CD8-positive, alpha-beta memory T cell (primary cell): Measurements from ENCODE around the gene ECHS1. TPM values are rescaled to one million over a fixed set of nuclear protein-coding genes. Genes with fewer than 3 reads are reported as not detected.
"Not testable (repeated sequence)": the region's sequence is repeated elsewhere in the genome, so short reads cannot be mapped to it uniquely, and the experiment has no call there.

Experiments used
- CTCF ChIA-PET: fragments of 350-600 bp; sonication (Branson Sonifier 250); formaldehyde crosslinking; loops from one replicate; lab custom pipeline; 2021; ENCODE audit warnings: antibody characterized with exemption; lab: Charles Lee
- POLR2A ChIA-PET: fragments of 350-600 bp; sonication (Branson Sonifier 250); formaldehyde crosslinking; loops from one replicate; lab custom pipeline; 2021; ENCODE audit warnings: antibody characterized with exemption; lab: Charles Lee
- DNase-seq, 5 donors: peaks; one replicate each; pipeline versions ENCODE4 v3.0.0 to v3.0.0-alpha.2; 2020 to 2022; ENCODE audit warnings: mixed read lengths in 1 of 5
- H3K27ac ChIP-seq: one replicate; pipeline ENCODE4 v1.7.0; 2013; ENCODE audit warnings: low read depth, mild to moderate bottlenecking, low read length, moderate library complexity
- H3K27me3 ChIP-seq: 2 replicates; pipeline ENCODE4 v1.7.0; 2013; ENCODE audit warnings: low read length, mild to moderate bottlenecking; ENCODE audit not compliant: insufficient read depth, poor library complexity, severe bottlenecking
- H3K36me3 ChIP-seq: 2 replicates; pipeline ENCODE4 v1.7.0; 2013; ENCODE audit warnings: mild to moderate bottlenecking, low read length, moderate library complexity; ENCODE audit not compliant: insufficient read depth
- H3K4me1 ChIP-seq: 2 replicates; pipeline ENCODE4 v1.7.0; 2013; ENCODE audit warnings: mild to moderate bottlenecking, low read length, moderate library complexity; ENCODE audit not compliant: insufficient read depth
- H3K4me3 ChIP-seq: 2 replicates; pipeline ENCODE4 v1.7.0; 2013; ENCODE audit warnings: mild to moderate bottlenecking, low read length
- H3K9me3 ChIP-seq: 2 replicates; pipeline ENCODE4 v1.7.0; 2013; ENCODE audit warnings: mild to moderate bottlenecking, low read length
- H3K27ac Mint-ChIP-seq, 8 donors: one replicate each; pipeline ENCODE4 v1.8.0; 2020 to 2021; ENCODE audit warnings: mixed read lengths in 8 of 8, mild to moderate bottlenecking in 6 of 8, inconsistent platforms in 3 of 8, moderate library complexity in 3 of 8
- H3K27me3 Mint-ChIP-seq, 2 donors: one replicate each; pipeline ENCODE4 v1.8.0; 2020 to 2021; ENCODE audit warnings: mixed read lengths in 2 of 2, mild to moderate bottlenecking in 1 of 2, moderate library complexity in 1 of 2
- H3K36me3 Mint-ChIP-seq, 3 donors: one replicate each; pipeline ENCODE4 v1.8.0; 2020 to 2021; ENCODE audit warnings: mixed read lengths in 3 of 3, inconsistent platforms in 1 of 3, mild to moderate bottlenecking in 1 of 3
- H3K4me1 Mint-ChIP-seq, 3 donors: one replicate each; pipeline ENCODE4 v1.8.0; 2020 to 2021; ENCODE audit warnings: mixed read lengths in 3 of 3, inconsistent platforms in 1 of 3, mild to moderate bottlenecking in 1 of 3
- H3K4me3 Mint-ChIP-seq, 7 donors: one replicate each; pipeline ENCODE4 v1.8.0; 2020 to 2021; ENCODE audit warnings: mixed read lengths in 7 of 7, mild to moderate bottlenecking in 6 of 7, moderate library complexity in 4 of 7, inconsistent platforms in 2 of 7
- H3K9me3 Mint-ChIP-seq, 5 donors: one replicate each; pipeline ENCODE4 v1.8.0; 2020 to 2022; ENCODE audit warnings: mixed read lengths in 5 of 5, mild to moderate bottlenecking in 3 of 5, moderate library complexity in 2 of 5, inconsistent platforms in 1 of 5
- polyA plus RNA-seq: library from polyadenylated mRNA; unstranded; fragments of 300-500 nt; fragmentation: Illumina TruSeq; gene quantifications from one replicate; pipeline ENCODE4 v1.2.3, GENCODE V29; 2021
- total RNA-seq, 2 experiments: library from RNA; stranded (reverse); gene quantifications; one replicate each; pipeline ENCODE4 v1.2.3, GENCODE V29; 2021

ECHS1 gene
- total and polyA plus RNA-seq, 3 experiments from 2014 or later = 74.7 to 103 (median 76.3) TPM

- CTCF ChIA-PET = no interaction called here
- no peaks in the 10 kb centered on the region for H3K27me3 ChIP-seq
- peaks cover 0 to 1% of the 10 kb centered on the region in 2 donors for H3K27me3 Mint-ChIP-seq
- peak overlapping the region in 5 of 7 donors; percentile 27 to 88 (median 77) for H3K4me3 Mint-ChIP-seq
- no peaks in the 10 kb centered on the region for H3K9me3 ChIP-seq
- peaks cover 0 to 5% (median under 1%) of the 10 kb centered on the region in 3 donors for H3K36me3 Mint-ChIP-seq
- H3K27ac Mint-ChIP-seq = no peak overlapping the region
- peaks cover 5 to 31% (median 9%) of the 10 kb centered on the region in 3 donors for H3K4me1 Mint-ChIP-seq
- DNase-seq = no peak
- H3K4me3 ChIP-seq = no peak overlapping the region
- H3K4me1 ChIP-seq = peaks cover 11% of the 10 kb centered on the region
- no peaks in the 10 kb centered on the region for H3K9me3 Mint-ChIP-seq
- POLR2A ChIA-PET = no interaction called here
- H3K27ac ChIP-seq = no peak overlapping the region
- H3K36me3 ChIP-seq = no peaks in the 10 kb centered on the region
Observed at GRCh38 chr10:133375357-133376115, 2.4 kb upstream of the ECHS1 start.

- ChIA-PET CTCF (no interaction called here), POLR2A (no interaction called here)
- no peaks in the 10 kb centered on the region for H3K9me3 Mint-ChIP-seq
- Histone ChIP-seq H3K4me3 (no peak overlapping the region), H3K27me3 (no peaks in the 10 kb centered on the region), H3K9me3 (no peaks in the 10 kb centered on the region), H3K27ac (no peak overlapping the region), H3K36me3 (peaks cover 10% of the 10 kb centered on the region), H3K4me1 (peaks cover 5% of the 10 kb centered on the region)
- no peak for DNase-seq
- H3K36me3 Mint-ChIP-seq = peaks cover 0 to 32% (median 6%) of the 10 kb centered on the region in 3 donors
- no peak overlapping the region for H3K27ac Mint-ChIP-seq
- H3K4me3 Mint-ChIP-seq = peak overlapping the region in 6 of 7 donors; percentile 57 to 84 (median 78)
- H3K27me3 Mint-ChIP-seq = peaks cover 0 to 1% of the 10 kb centered on the region in 2 donors
- peaks cover 5 to 19% (median 8%) of the 10 kb centered on the region in 3 donors for H3K4me1 Mint-ChIP-seq
Observed at GRCh38 chr10:133372507-133372906, 647 bp downstream of the ECHS1 start.

DNA sequence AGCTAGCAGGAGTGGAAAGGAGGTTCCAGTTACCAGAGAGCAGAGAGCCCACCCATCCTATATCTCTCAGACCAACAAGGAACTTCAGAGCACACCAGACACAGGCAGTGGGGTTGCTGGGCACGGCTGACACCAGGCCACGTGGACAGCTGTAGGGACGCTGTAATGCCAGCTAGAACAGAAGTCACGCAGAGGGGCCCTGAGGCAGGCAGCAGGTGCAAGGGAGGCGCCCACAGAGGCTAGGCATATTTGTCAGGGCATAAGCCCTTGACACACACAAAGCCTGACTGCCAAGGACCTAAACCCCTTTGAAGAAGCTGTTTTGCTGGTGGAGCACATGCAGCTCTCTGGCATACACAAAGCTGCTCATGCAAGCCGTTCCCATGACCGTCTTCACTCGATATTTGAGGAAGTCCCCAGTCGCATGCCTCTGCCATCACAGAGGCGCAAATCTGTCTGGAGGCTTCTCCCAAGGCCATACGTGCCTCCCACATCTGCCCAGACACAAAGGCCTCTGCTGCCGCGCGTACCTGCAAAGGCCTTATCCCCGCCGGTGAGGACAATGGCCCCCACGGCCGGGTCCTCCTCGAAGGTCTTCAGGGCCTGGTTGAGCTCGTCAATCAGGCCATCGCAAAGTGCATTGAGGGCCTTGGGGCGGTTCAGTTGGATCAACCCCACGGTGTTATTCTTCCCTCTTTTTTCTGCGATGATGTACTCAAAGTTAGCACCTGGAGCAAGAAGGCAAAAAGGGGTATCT, 2.9 kb downstream of the ECHS1 start:
- Mint-ChIP-seq H3K9me3 (no peaks in the 10 kb centered on the region), H3K36me3 (peaks cover 0 to 48% (median 6%) of the 10 kb centered on the region in 3 donors), H3K27me3 (peaks cover 0 to 1% of the 10 kb centered on the region in 2 donors), H3K4me1 (peaks cover 5 to 15% (median 8%) of the 10 kb centered on the region in 3 donors), H3K27ac (peak overlapping the region in 1 of 8 donors; percentile 42), H3K4me3 (peak overlapping the region in 3 of 7 donors; percentile 12 to 67 (median 22))
- Histone ChIP-seq H3K36me3 (peaks cover 10% of the 10 kb centered on the region), H3K4me1 (peaks cover 5% of the 10 kb centered on the region), H3K27me3 (no peaks in the 10 kb centered on the region), H3K9me3 (no peaks in the 10 kb centered on the region), H3K4me3 (no peak overlapping the region), H3K27ac (no peak overlapping the region)
- ChIA-PET POLR2A (no interaction called here), CTCF (interaction anchor here (1.3 kb wide), 1 partner anchor 9 kb away, joined by 3 read pairs; no protein-coding TSS in a partner anchor)
- DNase-seq = no peak

- Mint-ChIP-seq H3K27ac (peak overlapping the region in 1 of 8 donors; percentile 6), H3K4me1 (peaks cover 0 to 7% (median 4%) of the 10 kb centered on the region in 3 donors), H3K9me3 (no peaks in the 10 kb centered on the region), H3K36me3 (peaks cover 0 to 60% (median 10%) of the 10 kb centered on the region in 3 donors), H3K4me3 (peak overlapping the region in 1 of 7 donors; percentile 56), H3K27me3 (no peaks in the 10 kb centered on the region)
- H3K27me3 ChIP-seq = no peaks in the 10 kb centered on the region
- no peak for DNase-seq
- ChIA-PET POLR2A (no interaction called here), CTCF (no interaction called here)
- no peak overlapping the region for H3K27ac ChIP-seq
- no peak overlapping the region for H3K4me3 ChIP-seq
- H3K36me3 ChIP-seq = peaks cover 10% of the 10 kb centered on the region
- H3K4me1 ChIP-seq = peaks cover 5% of the 10 kb centered on the region
- no peaks in the 10 kb centered on the region for H3K9me3 ChIP-seq
Observed at GRCh38 chr10:133368153-133368552, 5.0 kb downstream of the ECHS1 start.

DNA sequence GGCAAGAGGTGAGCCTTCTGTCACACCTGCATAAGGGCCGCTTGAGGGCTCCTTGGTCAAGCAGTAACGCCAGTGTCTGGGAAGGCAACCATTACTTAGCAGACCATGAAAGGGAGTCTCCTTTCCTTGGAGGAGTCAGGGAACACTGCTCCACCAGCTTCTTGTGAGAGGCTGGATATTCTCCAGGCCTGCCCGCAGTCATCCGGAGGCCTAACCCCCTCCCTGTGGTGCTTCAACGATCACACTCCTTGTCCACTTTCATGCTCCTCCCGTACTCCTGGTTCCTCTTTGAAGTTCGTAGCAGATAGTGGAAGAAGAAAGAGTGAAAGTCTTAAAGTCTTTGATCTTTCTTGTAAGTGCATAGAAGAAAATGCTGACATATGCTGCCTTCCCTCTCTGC, 5.7 kb downstream of the ECHS1 start:
- POLR2A ChIA-PET, H3K4me1 ChIP-seq, H3K36me3 ChIP-seq, H3K27ac ChIP-seq, H3K27ac Mint-ChIP-seq, H3K9me3 Mint-ChIP-seq, H3K9me3 ChIP-seq, H3K27me3 ChIP-seq, H3K4me1 Mint-ChIP-seq, H3K4me3 ChIP-seq, DNase-seq, H3K4me3 Mint-ChIP-seq, H3K27me3 Mint-ChIP-seq: not testable (repeated sequence)
- H3K36me3 Mint-ChIP-seq = peaks cover 0 to 67% (median 10%) of the 10 kb centered on the region in 3 donors
- CTCF ChIA-PET = interaction anchor here (1.3 kb wide), 1 partner anchor 25 kb away, joined by 3 read pairs; no protein-coding TSS in a partner anchor

DNA sequence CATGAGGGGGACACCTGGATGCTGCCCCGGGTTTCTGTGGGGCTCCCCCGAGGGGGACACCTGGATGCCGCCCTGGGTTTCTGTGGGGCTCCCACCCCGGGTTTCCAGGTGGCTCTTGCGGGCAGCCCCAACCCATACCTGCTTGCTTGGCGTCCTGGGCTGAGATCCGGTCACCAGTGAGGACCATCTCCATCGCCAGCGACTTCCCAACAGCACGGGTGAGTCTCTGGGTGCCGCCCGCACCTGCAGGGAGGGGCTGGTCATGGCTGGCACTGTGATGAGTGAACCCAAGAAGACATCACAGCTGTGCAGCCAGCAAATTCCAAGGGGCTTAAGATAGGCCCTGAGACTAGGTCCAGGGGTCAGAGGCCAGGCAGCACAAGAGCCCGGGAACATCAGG, 6.4 kb downstream of the ECHS1 start:
- no peak overlapping the region for H3K4me3 ChIP-seq
- ChIA-PET CTCF (interaction anchor here (1.3 kb wide), 1 partner anchor 26 kb away, joined by 3 read pairs; no protein-coding TSS in a partner anchor), POLR2A (no interaction called here)
- no peak overlapping the region for H3K4me3 Mint-ChIP-seq
- peaks cover 6 to 74% (median 10%) of the 10 kb centered on the region in 3 donors for H3K36me3 Mint-ChIP-seq
- H3K9me3 Mint-ChIP-seq = no peaks in the 10 kb centered on the region
- DNase-seq = peak in 1 of 5 donors; percentile 33
- H3K27ac Mint-ChIP-seq = no peak overlapping the region
- no peaks in the 10 kb centered on the region for H3K27me3 ChIP-seq
- H3K36me3 ChIP-seq = peaks cover 10% of the 10 kb centered on the region
- H3K27me3 Mint-ChIP-seq = no peaks in the 10 kb centered on the region
- H3K4me1 Mint-ChIP-seq = peaks cover 2 to 8% (median 6%) of the 10 kb centered on the region in 3 donors
- H3K27ac ChIP-seq = no peak overlapping the region
- no peaks in the 10 kb centered on the region for H3K9me3 ChIP-seq
- H3K4me1 ChIP-seq = no peaks in the 10 kb centered on the region

DNA sequence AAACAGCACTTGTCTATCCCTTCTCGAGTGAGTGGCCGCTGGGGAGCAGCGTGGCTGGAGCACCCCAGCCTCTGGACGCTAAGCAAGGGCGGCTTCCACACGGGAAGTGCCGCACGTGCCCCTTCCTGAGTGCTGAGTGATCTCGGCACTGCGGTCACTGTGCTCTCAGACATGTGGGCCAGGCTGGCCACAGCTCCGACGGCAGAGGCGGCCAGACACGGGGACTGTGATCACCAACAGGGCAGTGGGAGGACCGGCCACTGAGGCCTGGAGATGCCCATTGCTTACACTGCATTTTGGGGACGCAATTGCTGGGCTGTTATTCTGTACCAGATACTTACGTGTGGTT, 7.0 kb downstream of the ECHS1 start:
- H3K4me1 Mint-ChIP-seq = peaks cover 4 to 12% (median 12%) of the 10 kb centered on the region in 3 donors
- ChIA-PET POLR2A (no interaction called here), CTCF (no interaction called here)
- DNase-seq = no peak
- no peaks in the 10 kb centered on the region for H3K27me3 Mint-ChIP-seq
- no peak overlapping the region for H3K27ac ChIP-seq
- no peaks in the 10 kb centered on the region for H3K9me3 Mint-ChIP-seq
- peaks cover 6 to 71% (median 10%) of the 10 kb centered on the region in 3 donors for H3K36me3 Mint-ChIP-seq
- H3K27ac Mint-ChIP-seq = peak overlapping the region in 1 of 8 donors; percentile 30
- H3K4me3 Mint-ChIP-seq = no peak overlapping the region
- H3K27me3 ChIP-seq = no peaks in the 10 kb centered on the region
- H3K36me3 ChIP-seq = peaks cover 10% of the 10 kb centered on the region
- no peaks in the 10 kb centered on the region for H3K4me1 ChIP-seq
- H3K4me3 ChIP-seq = no peak overlapping the region
- H3K9me3 ChIP-seq = no peaks in the 10 kb centered on the region
